Activated T-cell treated with anti-CD3 and anti-CD28 coated beads, Interleukin-2, amount 50 U/mL, for 72 hours (primary cell): ENCODE data around the gene PDCD4. TPM values are rescaled to one million over a fixed set of nuclear protein-coding genes. Genes with fewer than 3 reads are reported as not detected.
"Not testable (repeated sequence)": the region's sequence is repeated elsewhere in the genome, so short reads cannot be mapped to it uniquely, and the experiment has no call there.

Experiments used
- ATAC-seq, 2 donors: fragments of 150-1000 bp; cut with Tn5 transposase; replicated peaks in 1 of 2; 2 replicates each; pipeline ENCODE4 v1.10.0; 2021; ENCODE audit warnings: moderate library complexity in 2 of 2, mild to moderate bottlenecking in 1 of 2
- DNase-seq, 2 donors: peaks; one replicate each; pipeline ENCODE4 v3.0.0; 2021 to 2022; ENCODE audit warnings: mixed read lengths in 1 of 2
- H3K27ac Mint-ChIP-seq: one replicate; pipeline ENCODE4 v1.8.0; 2022; ENCODE audit warnings: mild to moderate bottlenecking, moderate library complexity, mixed read lengths
- H3K27me3 Mint-ChIP-seq: one replicate; pipeline ENCODE4 v1.8.0; 2022; ENCODE audit warnings: low read depth, mixed read lengths
- H3K36me3 Mint-ChIP-seq, 2 donors: one replicate each; pipeline ENCODE4 v1.8.0; 2022; ENCODE audit warnings: mixed read lengths in 2 of 2, mild to moderate bottlenecking in 1 of 2; ENCODE audit not compliant: insufficient read depth in 2 of 2
- H3K4me1 Mint-ChIP-seq: one replicate; pipeline ENCODE4 v1.8.0; 2022; ENCODE audit warnings: low read depth, mixed read lengths
- H3K4me3 Mint-ChIP-seq, 2 donors: one replicate each; pipeline ENCODE4 v1.8.0; 2022; ENCODE audit warnings: mild to moderate bottlenecking in 2 of 2, mixed read lengths in 2 of 2, moderate library complexity in 2 of 2
- H3K9me3 Mint-ChIP-seq, 2 donors: one replicate each; pipeline ENCODE4 v1.8.0; 2022; ENCODE audit warnings: mixed read lengths in 2 of 2
- total RNA-seq, 2 donors: library from RNA; stranded (reverse); gene quantifications; one replicate each; pipeline ENCODE4 v1.2.3, GENCODE V29; 2022

The PDCD4 gene
- total RNA-seq, 2 donors from 2014 or later: 340 to 386 TPM

DNA sequence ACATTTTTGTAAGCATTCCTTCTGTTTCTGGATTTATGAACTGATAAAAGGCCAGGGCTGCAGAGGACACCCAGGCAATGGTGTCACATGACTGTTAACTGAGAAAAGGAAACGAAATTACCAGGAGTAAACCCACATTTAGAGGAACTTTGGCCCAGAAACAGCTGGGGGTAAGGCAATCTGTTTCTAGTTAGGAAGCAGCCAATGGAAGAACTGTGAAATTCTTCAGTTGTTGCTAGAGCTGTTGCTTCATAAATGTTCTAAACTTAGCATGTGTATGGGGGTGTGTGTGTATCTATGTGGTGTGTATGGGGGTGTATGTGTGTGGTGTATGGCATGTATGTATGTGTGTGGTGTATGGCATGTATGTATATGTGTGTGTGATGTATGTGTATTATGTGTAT lies 11.8 kb upstream of the PDCD4 start:
- peaks cover 0 to 2% of the 10 kb centered on the region in 2 donors for H3K9me3 Mint-ChIP-seq
- H3K27ac Mint-ChIP-seq: peak overlapping the region; percentile 57
- H3K27me3 Mint-ChIP-seq: no peaks in the 10 kb centered on the region
- peaks cover 88% of the 10 kb centered on the region for H3K4me1 Mint-ChIP-seq
- no peak for ATAC-seq
- peaks cover 5 to 11% of the 10 kb centered on the region in 2 donors for H3K36me3 Mint-ChIP-seq
- DNase-seq: no peak
- peak overlapping the region in 1 of 2 donors; percentile 80 for H3K4me3 Mint-ChIP-seq

DNA sequence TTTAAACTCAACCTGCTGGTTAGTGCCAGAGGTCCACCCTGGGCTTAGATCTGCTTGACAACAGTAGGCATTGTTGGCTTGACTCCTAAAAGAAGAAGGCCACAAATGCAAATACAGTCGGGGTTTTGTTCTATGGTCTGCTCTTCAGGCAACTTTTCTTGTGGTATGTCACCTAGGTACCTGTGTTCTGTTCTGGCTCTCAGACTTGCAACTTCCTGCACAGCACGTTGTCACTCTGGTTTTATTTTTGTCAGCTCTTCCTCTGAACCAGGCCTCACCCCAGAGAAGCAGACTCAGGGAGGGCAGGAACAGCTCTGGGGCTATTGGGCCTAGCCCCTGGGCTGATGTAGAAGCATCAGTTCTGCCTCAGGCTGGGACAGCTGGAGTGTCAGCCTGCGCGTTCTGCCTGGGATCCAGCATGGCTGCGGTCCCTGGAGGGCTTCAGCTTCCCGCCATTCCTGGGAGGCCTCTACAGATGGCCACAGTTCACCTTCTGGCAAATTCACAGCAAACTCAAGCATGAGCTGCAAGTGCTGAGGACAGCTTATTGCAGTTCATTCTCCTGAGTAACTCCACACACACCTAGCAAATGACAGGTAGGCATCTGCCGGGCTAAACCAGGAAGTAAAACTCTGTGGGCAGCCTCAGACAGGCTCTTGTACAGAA lies 11.0 kb upstream of the PDCD4 start:
- Mint-ChIP-seq H3K27me3 (no peaks in the 10 kb centered on the region), H3K9me3 (peaks cover 0 to 2% of the 10 kb centered on the region in 2 donors), H3K4me1 (peaks cover 88% of the 10 kb centered on the region), H3K36me3 (peaks cover 2 to 6% of the 10 kb centered on the region in 2 donors), H3K27ac (peak overlapping the region; percentile 57), H3K4me3 (peak overlapping the region; percentile 64 to 80)
- peak; percentile 50 to 52 for ATAC-seq
- peak in 1 of 2 donors; percentile 59 for DNase-seq

DNA sequence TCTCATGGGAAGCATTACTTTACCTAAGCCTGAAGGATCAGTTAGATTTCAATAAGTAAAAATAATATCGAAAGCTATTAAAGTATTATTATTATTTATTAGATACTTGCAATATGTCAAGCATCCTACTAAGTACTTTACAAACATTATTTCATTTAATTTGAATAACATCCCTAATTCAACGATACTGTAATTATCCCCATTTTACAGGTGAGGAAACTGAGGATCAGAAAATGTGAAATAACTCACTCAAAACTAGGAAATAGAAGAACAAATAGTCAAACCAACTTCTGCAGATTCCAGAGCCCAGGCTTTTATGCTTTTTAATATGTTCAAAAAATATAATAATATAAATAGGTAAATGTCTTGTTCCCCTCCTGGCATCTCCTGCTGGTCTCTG lies 10.3 kb upstream of the PDCD4 start:
- Mint-ChIP-seq H3K4me1 (peaks cover 91% of the 10 kb centered on the region), H3K9me3 (peaks cover 0 to 2% of the 10 kb centered on the region in 2 donors), H3K36me3 (peaks cover 2 to 6% of the 10 kb centered on the region in 2 donors), H3K27ac (peak overlapping the region; percentile 57), H3K4me3 (no peak overlapping the region), H3K27me3 (no peaks in the 10 kb centered on the region)
- no peak for DNase-seq
- no peak for ATAC-seq

DNA sequence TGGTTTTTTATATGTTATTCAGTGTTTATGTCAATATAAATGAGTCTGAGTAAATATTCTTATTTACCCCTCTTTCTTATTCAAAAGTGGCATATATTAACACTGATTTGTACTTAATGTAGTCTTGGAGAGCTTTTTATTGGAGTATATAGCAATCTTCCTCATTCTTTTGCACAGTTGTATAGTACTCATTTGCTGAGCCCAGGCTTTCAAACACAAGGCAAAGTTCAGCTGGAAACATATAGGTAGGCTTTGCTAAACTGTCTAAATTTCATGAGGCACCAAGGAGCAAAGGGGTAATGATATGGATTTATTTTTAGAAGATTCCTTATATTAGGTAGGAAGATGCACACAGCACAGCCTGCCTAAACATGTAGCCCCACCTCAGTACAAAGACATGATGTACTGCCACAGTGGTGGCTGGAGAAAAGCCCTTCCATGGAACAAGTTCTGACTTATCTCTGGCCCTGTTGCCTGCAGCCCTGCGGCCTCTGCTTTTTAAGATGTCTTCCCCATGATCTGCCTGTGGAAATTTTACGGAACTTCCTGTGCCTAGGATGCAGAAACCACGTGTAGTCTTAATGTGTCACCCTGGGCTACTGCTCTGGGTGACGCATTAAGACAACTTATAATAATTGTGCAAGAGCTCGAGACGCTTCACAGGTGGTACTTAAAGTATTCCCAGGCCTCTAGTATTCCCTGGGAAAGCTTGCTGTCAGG lies 9.6 kb upstream of the PDCD4 start:
- peaks cover 0 to 2% of the 10 kb centered on the region in 2 donors for H3K9me3 Mint-ChIP-seq
- H3K36me3 Mint-ChIP-seq: peaks cover 2 to 6% of the 10 kb centered on the region in 2 donors
- no peak for ATAC-seq
- H3K27ac Mint-ChIP-seq: peak overlapping the region; percentile 69
- DNase-seq: no peak
- H3K4me1 Mint-ChIP-seq: peaks cover 96% of the 10 kb centered on the region
- peak overlapping the region; percentile 20 to 35 for H3K4me3 Mint-ChIP-seq
- no peaks in the 10 kb centered on the region for H3K27me3 Mint-ChIP-seq

DNA sequence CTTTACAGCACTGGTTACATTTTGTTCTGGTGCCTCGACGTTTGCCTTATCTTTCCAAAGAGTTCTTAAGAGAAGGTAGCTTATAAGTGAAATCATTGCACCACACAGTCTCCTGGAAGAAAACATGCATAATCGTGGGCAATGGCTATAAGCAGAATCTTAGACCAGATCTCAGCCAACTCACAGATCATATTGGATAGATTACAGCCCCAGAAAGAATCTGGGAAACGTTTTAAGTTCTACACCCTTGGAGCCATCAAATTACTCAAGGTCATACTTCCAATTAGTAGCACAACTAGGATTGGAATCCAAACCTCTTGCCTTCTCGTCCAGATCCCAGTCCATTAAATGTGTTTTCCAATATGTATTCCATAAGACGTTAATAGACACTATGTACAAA lies 8.8 kb upstream of the PDCD4 start:
- Mint-ChIP-seq H3K4me1 (peaks cover 96% of the 10 kb centered on the region), H3K27ac (peak overlapping the region; percentile 98), H3K36me3 (peaks cover 0 to 4% of the 10 kb centered on the region in 2 donors), H3K27me3 (no peaks in the 10 kb centered on the region), H3K4me3 (peak overlapping the region in 1 of 2 donors; percentile 13), H3K9me3 (no peaks in the 10 kb centered on the region)
- DNase-seq: no peak
- ATAC-seq: no peak

DNA sequence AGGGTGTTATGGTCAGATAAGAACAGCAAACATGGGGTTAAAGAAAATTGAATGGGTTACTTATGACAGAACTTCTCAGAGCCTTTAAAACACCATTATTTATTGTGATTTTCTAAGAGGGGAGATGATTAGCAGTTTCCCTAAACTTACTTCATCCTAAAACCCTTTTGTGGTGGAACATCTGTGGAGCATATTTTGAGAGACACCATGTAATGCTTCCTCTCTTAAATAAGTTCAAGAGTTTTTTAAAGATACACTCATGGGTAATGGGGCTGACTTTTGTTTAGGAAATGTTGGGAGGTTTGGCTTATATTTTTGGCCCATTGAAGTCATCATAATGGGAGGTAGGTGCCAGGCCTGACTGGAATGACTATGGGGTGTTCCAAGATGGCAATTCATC lies 8.4 kb upstream of the PDCD4 start:
- Mint-ChIP-seq H3K9me3 (no peaks in the 10 kb centered on the region), H3K36me3 (peaks cover 0 to 1% of the 10 kb centered on the region in 2 donors), H3K4me1 (peaks cover 96% of the 10 kb centered on the region), H3K27ac (peak overlapping the region; percentile 98), H3K4me3 (peak overlapping the region in 1 of 2 donors; percentile 91), H3K27me3 (no peaks in the 10 kb centered on the region)
- ATAC-seq: no peak
- DNase-seq: no peak

DNA sequence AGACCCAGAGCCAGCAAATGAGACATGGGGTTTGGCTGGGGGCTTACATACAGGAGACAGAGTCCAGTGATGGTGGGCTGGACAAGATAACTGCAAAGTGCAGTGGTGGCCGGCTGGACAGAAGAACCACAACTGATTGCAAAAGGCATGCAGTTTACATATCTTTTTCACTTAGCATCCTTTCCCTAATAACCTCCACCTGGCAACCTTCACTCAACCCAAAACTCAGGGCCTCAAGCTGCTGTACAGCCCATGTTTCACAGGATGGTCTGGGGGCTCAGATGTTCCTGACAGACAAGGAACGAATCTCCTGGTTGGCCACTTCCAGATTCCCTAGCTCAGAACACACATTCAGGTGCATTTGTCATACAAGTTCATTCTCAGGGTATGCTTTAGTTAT lies 7.8 kb upstream of the PDCD4 start:
- no peaks in the 10 kb centered on the region for H3K36me3 Mint-ChIP-seq
- H3K27ac Mint-ChIP-seq: peak overlapping the region; percentile 98
- no peak for DNase-seq
- no peaks in the 10 kb centered on the region for H3K9me3 Mint-ChIP-seq
- H3K4me3 Mint-ChIP-seq: peak overlapping the region in 1 of 2 donors; percentile 91
- ATAC-seq: no peak
- H3K27me3 Mint-ChIP-seq: no peaks in the 10 kb centered on the region
- H3K4me1 Mint-ChIP-seq: peaks cover 98% of the 10 kb centered on the region

DNA sequence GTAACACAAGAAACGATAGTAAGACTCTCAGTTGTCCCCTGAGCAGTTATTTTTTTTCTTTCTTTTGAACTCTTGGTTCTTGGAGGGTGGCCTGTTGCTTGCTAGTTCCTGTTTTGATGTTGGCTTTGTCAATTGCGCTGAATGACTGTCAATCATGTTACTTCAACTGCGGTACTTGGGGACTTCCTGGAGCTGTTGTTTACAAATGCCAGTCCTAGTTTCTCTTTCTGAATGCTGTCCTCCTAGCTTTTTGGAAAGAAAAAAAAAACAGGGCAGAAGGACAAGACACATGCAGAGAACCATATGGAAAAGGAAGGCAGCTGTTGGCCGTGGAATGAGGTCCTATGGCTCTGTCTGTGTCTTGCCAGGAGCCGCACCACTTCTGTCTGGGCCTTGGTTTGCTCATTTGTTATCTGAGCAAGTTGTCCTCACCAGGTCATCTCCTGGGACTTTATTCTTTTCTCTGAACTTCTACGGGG lies 7.0 kb upstream of the PDCD4 start:
- Mint-ChIP-seq H3K36me3 (peaks cover 0 to 2% of the 10 kb centered on the region in 2 donors), H3K27ac (peak overlapping the region; percentile 98), H3K9me3 (no peaks in the 10 kb centered on the region), H3K4me1 (peaks cover 99% of the 10 kb centered on the region), H3K4me3 (peak overlapping the region; percentile 82 to 91), H3K27me3 (no peaks in the 10 kb centered on the region)
- ATAC-seq: peak; percentile 81 to 82
- DNase-seq: peak; percentile 64 to 65

DNA sequence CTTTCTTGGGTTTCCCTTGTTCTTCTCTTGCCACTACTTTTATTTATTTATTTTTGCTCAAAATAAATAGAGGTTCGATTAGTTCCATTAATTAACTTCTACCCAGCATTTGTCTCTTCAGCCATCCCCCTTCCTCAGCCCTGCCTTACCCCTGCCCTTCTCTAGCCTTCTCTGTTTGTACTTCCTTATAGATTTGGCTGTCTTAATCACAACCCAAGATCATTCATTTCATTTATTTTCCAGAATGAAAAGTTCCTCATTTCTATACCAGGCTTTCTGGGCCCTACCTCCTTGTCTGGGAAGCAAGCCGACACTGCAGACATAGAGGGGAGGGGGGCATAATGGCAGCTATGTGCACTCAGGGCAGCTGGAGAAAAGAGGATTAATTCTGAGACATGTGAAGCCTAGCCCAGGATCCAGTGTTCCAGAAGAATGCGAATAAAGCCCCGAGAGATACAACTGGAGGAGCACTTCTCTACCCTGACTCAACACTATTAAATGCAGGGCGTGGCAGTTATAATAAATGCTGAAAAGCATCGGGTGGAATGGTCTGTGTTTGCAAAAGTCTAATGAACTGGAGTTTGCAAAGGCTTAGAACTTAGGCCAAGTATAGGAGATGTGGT lies 6.4 kb upstream of the PDCD4 start:
- peaks cover 0 to 2% of the 10 kb centered on the region in 2 donors for H3K36me3 Mint-ChIP-seq
- peak overlapping the region; percentile 82 to 91 for H3K4me3 Mint-ChIP-seq
- no peaks in the 10 kb centered on the region for H3K27me3 Mint-ChIP-seq
- H3K4me1 Mint-ChIP-seq: peaks cover 99% of the 10 kb centered on the region
- peak overlapping the region; percentile 98 for H3K27ac Mint-ChIP-seq
- no peak for DNase-seq
- no peaks in the 10 kb centered on the region for H3K9me3 Mint-ChIP-seq
- ATAC-seq: peak in 1 of 2 donors; percentile 3

DNA sequence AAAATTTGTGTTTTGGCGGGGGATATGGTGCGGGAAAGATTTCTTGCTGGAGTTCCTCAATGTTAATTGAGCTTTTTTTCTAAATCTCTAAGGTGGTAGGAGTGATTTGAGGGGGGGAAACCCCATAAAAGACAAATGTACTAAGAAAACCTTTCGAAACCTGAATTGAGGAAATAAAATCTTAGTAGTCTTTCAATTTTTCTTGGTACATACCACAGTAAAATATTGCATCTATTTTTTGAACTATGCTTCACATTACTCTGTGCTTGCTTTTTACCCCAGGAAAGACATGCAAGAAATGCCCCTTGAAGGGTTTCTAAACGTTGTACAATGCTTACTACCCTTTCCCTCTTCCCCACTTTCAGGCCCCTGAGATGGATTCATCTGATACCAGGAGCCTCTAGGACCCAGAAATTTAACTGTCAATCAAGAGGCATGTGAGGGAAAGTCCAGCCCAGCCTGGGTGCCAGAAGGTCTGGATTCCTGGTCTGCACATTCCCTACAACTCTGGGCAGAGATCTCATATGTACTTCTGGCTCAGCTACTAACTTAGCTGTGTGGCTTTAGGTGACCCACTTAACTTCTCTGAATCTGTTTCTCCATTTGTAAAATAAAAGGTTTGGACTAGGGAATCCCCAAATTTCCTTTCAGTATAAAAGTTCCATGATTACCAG lies 5.8 kb upstream of the PDCD4 start:
- ATAC-seq (peak in 1 of 2 donors; percentile 16), DNase-seq (no peak)
- H3K27ac Mint-ChIP-seq: peak overlapping the region; percentile 98
- H3K4me1 Mint-ChIP-seq: peaks cover 99% of the 10 kb centered on the region
- peaks cover 0 to 2% of the 10 kb centered on the region in 2 donors for H3K36me3 Mint-ChIP-seq
- H3K27me3 Mint-ChIP-seq: no peaks in the 10 kb centered on the region
- H3K9me3 Mint-ChIP-seq: no peaks in the 10 kb centered on the region
- peak overlapping the region; percentile 82 to 91 for H3K4me3 Mint-ChIP-seq

DNA sequence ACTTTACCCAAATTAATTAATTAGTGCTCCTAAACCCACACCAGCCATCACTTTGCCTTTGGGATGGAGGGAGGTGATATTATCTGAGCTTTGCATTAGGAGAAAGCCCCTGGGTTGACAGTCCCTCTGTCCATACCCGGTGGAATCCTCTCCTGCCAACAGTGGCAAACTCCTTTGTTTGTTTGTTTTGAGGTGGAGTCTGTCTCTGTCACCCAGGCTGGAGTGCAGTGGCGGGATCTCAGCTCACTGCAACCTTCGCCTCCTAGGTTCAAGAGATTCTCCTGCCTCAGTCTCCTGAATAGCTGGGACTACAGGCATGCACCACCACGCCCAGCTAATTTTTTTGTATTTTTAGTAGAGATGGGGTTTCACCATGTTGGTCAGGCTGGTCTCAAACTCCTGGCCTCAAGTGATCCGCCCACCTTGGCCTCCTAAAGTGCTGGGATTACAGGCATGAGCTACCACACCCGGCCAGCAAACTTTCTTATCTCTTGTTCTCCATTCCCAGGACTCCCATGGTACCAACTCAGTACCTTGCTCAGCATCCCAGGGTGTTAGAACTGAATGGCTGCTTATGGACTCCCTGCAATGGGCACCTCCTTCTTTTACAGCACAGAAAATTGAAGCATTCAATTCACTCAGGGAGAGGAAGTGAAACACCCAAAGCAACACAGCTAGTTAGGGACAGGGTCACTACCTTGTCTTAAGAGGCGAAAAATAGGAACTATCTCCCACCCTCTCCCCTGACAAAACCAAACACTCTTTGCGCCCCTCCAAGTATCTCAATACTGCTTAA lies 4.5 kb upstream of the PDCD4 start:
- DNase-seq, H3K9me3 Mint-ChIP-seq, H3K27me3 Mint-ChIP-seq, H3K36me3 Mint-ChIP-seq, ATAC-seq: not testable (repeated sequence)
- Mint-ChIP-seq H3K4me1 (peaks cover 91% of the 10 kb centered on the region), H3K4me3 (peak overlapping the region; percentile 81 to 99), H3K27ac (peak overlapping the region; percentile 96)

DNA sequence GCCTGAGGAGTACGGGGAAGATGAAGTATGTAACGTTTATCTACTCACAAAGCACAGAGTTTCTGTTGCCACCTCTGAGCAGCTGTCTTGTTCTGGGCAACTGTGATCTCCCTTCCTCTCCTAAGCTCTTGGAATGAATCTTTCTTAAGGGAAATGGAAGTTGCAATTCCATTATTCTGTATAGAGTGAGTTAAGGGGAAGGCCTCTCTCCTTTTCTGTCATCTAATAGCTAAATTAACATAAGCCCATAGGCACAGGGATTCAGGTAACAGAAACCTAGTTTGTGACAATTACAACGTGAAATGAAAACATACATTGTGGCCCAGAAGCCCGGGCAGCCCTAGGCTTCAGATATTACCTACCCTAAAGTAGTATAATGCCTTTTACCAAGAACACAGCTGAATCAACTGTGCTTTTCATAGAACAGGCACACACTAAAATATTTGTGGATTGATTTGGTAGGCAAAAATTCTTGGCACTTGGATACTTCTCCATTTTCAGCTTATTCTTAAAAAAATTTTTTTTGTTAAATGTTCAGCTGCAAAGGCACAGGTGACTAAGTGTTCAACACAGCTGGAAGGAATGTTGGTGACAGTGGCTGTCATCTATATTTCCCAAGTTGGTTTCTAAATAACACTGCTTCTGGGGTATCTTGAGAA lies 3.8 kb upstream of the PDCD4 start:
- ATAC-seq (no peak), DNase-seq (no peak)
- Mint-ChIP-seq H3K36me3 (peaks cover 4 to 6% of the 10 kb centered on the region in 2 donors), H3K9me3 (no peaks in the 10 kb centered on the region), H3K4me3 (peak overlapping the region; percentile 81 to 99), H3K27ac (peak overlapping the region; percentile 96), H3K27me3 (no peaks in the 10 kb centered on the region), H3K4me1 (peaks cover 84% of the 10 kb centered on the region)
